Testis (tissue), 2 donors: ENCODE data around the gene ABHD16B.

Source experiments
- CTCF ChIP-seq, 3 experiments: fragments of 450-650 bp in 2 of 3; fragments of 200-600 bp in 1 of 3; sonication (generic) in 1 of 3; IDR thresholded peaks; one replicate each; pipeline ENCODE4 v1.5.1; 2016 to 2019; ENCODE audit warnings: antibody characterized with exemption in 3 of 3, mild to moderate bottlenecking in 2 of 3, moderate library complexity in 1 of 3
- POLR2A ChIP-seq: fragments of 450-650 bp; IDR thresholded peaks from one replicate; pipeline ENCODE4 v1.6.1; 2017; ENCODE audit warnings: antibody characterized with exemption, mild to moderate bottlenecking, moderate library complexity

DNA sequence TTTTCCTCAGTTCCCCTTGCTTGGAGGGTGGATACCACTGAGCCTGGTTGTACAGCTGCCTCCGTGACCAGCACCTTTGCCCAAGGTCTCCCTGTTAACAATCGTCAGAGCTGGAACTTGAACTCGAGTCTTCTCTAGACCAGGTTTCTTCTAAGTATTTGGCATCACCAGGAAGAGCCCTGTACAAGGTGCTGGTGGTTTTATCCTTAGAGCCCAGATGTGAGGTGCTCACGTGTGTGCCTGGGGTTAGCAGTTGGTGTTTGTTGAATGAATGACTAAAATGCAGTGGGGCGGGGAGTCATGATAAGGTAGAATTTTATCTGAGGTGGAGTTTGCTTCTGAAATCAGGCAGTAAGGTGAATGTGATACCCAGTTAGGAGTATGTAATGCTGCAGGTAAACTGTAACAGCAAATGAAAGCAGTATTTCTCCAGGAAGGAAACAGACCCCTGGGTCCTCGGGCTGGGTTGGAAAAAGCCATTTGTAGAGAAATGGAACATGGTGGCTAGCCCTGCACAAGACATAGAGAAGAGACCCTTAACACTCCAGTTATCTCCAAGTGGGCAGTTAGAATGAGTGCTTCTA, 36.8 kb downstream of the ABHD16B start:
- TF ChIP-seq POLR2A: no peak
- TF ChIP-seq CTCF (IDR thresholded peaks at IDR 0.05): no peak
